ENCODE data around the gene CARD6.

DNA sequence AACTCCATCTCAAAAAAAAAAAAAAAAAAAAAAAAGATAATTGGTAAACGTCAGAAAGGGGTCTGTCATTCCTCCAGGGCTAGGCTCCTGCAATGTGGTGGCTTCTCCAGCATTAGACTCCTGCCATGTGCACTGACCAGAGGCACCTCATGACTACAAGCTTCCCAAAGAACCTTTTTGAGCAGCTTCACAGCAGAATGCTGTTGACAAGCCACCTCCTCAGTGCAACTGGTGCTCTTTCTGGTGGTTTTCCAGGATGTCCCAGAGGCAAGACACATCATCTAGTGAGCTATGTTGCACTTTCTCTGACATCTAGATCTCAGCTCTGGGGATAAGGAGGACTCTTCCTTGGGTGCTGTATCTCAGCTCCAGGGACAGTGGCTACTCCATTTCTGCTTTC lies 17.7 kb upstream of the CARD6 start:
- no peak for TF ChIP-seq CTCF (IDR thresholded peaks at IDR 0.05; ENCODE audit: low read depth, low read length, missing input control)
- TF ChIP-seq RAD21 (IDR thresholded peaks at IDR 0.05), result no peak
- no peak for TF ChIP-seq SP1 (IDR thresholded peaks at IDR 0.05)
- TF ChIP-seq, protein P1, sequence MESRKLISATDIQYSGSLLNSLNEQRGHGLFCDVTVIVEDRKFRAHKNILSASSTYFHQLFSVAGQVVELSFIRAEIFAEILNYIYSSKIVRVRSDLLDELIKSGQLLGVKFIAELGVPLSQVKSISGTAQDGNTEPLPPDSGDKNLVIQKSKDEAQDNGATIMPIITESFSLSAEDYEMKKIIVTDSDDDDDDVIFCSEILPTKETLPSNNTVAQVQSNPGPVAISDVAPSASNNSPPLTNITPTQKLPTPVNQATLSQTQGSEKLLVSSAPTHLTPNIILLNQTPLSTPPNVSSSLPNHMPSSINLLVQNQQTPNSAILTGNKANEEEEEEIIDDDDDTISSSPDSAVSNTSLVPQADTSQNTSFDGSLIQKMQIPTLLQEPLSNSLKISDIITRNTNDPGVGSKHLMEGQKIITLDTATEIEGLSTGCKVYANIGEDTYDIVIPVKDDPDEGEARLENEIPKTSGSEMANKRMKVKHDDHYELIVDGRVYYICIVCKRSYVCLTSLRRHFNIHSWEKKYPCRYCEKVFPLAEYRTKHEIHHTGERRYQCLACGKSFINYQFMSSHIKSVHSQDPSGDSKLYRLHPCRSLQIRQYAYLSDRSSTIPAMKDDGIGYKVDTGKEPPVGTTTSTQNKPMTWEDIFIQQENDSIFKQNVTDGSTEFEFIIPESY (IDR thresholded peaks at IDR 0.05), result no peak
- no peak for TF ChIP-seq REST (IDR thresholded peaks at IDR 0.05)
